HG03280 (cell line): ENCODE results near the gene SPINT4.
"Not testable (repeated sequence)": the region's sequence is repeated elsewhere in the genome, so short reads cannot be mapped to it uniquely, and the experiment has no call there.

Source experiments
- ATAC-seq: cut with Tn5 transposase; IDR thresholded peaks from one replicate; pipeline ENCODE4 v1.9.1; 2021; ENCODE audit warnings: mild to moderate bottlenecking, moderate library complexity; ENCODE audit not compliant: unreplicated experiment

SPINT4 gene

DNA sequence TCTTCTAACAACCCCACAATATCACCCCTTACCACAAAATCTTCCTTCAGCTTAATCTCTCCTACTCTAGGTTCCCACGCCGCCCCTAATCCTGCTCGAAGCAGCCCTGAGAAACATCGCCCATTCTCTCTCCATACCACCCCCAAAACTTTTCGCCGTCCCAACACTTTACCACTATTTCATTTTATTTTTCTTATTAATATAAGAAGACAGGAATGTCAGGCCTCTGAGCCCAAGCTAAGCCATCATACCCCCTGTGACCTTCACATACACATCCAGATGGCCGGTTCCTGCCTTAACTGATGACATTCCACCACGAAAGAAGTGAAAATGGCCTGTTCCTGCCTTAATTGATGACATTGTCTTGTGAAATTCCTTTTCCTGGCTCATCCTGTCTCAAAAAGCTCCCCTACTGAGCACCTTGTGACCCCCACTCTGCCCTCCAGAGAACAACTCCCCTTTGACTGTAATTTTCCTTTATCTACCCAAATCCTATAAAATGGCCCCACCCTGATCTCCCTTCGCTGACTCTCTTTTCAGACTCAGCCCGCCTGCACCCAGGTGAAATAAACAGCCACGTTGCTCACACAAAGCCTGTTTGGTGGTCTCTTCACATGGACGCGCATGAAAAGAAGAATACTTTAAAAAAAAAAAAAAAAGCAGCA, 42.6 kb downstream of the SPINT4 start:
- ATAC-seq: not testable (repeated sequence)

DNA sequence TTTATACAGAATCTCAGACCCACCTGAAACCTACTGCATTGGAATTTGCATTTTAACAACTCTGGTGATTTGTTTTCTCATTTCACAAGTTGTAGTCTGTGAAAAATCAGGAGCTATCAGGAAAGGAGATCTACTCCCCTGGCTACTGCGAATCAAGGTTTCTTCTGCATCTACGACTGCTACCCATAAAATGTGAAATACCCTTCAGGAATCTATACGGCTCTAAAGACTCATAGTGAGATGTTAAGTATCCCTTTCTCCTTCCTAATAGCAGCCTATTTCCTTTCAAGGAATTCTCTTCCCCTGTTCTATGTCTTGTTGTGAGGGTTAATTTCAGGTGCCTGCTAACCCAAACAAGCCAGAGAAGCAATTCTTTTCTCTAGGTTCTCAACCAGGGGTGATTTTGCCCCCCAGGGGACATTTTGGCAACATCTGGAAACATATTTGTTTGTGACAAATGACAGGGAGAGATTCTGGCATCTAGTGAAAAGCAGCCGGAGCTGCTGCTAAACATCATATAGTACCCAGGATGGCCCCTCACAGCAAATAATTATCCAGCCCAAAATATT, 43.2 kb downstream of the SPINT4 start:
- ATAC-seq: no peak

DNA sequence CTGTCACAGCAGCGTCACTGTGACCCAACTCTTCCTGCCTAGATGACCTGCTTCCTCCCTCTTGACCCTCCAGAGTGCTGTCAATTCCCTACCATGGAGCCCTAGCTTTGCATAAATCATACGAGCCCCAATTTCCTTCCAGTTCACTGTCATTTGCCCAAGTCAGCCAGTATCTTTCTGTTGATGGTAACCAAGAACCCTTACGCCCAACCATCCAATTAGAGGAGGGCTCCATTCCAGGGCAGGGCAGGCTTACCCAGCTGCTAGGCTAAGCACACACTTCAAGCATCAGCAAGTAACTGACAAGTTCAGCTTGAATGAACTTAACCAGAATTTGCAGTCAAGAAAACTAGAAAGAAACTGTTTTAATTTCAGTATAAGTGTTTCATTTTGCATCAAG, 43.8 kb downstream of the SPINT4 start:
- no peak for ATAC-seq

DNA sequence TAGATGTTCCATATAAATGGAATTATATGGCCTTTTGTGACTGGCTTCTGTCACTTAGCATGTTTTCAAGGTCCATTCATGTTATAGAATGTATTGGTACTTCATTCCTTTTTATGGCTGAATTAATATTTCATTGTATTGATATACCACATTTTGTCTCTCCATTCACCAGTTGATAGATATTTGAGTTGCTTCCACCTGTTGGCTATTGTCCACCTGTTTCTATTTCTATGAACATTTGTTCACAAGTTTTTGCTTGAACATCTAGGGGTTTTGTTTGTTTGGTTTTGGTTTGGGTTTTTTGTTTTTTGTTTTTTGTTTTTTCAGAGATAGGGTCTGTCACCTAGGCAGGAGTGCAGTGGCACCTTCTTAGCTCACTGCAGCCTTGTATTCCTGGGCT, 46.3 kb downstream of the SPINT4 start:
- no peak for ATAC-seq

DNA sequence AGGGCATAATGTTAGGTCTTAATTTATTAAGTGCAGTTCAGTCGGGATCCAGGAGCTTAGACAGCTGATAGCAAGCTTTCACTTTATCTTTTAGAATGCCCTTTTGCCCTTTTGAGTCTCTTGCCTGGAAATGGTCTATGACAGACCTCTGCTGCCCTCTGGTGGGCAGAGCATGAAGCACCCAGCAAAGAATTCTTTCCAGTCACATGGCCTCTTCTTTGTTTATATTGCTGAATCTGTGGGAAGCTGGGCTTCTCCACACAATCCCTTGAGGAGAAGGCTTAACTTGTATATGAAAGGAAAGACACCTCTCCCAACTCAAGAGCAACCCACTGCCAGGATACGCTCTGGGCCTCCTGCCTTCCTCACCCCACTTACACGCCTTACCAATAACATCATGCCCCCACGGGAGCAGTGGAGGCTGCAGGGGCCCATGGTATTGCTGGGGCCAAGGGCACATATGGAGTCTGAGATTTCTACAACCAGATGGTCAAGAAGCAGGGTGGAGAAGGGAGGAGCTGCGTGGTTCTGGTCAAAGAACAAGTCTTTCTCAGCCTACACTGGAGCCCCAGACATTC, 49.1 kb downstream of the SPINT4 start:
- ATAC-seq: no peak

DNA sequence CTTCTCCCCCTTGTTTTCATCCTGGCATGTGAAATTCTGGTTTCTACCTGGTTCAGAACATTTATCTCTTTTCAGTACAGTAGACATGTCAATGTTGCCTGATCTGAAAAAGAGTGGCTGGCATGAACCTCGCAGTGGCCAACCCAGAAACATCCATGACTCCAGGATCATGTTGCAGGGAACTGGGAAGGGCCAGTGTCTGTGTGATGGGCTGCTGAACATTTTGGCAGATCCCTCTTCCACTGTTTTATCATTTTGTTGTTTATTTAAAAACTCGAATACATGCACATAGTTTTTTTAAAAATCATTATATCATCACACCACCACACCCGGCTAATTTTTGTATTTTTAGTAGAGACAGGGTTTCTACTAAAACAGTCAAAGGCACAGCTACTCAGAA, 50.5 kb downstream of the SPINT4 start:
- ATAC-seq: no peak

DNA sequence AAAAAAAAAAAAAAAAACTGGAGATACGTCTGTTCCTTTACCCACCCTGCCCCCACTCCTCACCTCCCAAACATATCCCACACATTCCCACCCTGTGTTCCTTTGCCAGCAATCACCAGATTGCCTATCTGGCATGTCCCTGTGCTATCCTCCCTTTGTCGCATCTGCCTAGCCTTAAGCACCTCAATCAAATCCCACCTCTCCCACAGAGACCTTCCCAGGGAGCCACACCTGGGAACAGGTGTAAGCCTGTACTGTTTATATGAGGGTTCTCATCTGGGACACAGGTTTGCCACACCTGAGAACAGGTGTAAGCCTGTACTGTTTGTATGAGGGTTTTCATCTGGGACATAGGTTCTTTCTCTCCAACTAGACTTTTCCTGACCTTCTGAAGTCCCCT, 52.8 kb downstream of the SPINT4 start:
- no peak for ATAC-seq

DNA sequence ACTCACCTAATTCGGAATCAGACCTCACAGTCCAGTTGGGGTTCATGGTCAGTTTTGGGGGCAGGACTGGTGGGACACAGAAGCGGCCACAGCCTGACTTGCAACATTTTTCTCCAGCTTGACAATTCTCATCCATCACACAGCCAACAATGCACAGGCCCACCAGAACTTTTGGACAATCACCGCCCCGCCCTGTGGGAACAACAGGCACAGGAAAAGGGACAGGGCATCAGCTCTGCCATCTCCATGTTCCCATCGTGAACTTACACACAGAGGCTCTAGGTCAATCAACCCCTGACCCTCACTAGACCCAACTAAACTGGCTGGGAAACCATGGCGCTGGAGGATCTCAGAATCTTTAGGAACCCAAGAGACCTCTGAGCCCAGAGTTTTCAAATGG, 53.3 kb downstream of the SPINT4 start:
- no peak for ATAC-seq
